CD4-positive, CD25-positive, alpha-beta regulatory T cell (primary cell): ENCODE measurements around the gene DPYSL4. TPM values are rescaled to one million over a fixed set of nuclear protein-coding genes. Genes with fewer than 3 reads are reported as not detected.

Experiments
- ATAC-seq, 2 donors: fragments of 150-1000 bp; cut with Tn5 transposase; one replicate each; pipeline ENCODE4 v1.10.0; 2021; ENCODE audit warnings: low read depth in 2 of 2, moderate number of reproducible peaks in 2 of 2, moderate library complexity in 1 of 2
- DNase-seq, 3 donors: peaks; one replicate each; pipeline versions ENCODE4 v3.0.0 to v3.0.0-alpha.2; 2012 to 2022; ENCODE audit warnings: mixed read lengths in 1 of 3
- H3K27ac ChIP-seq: one replicate; pipeline ENCODE4 v1.7.0; 2013; ENCODE audit warnings: mild to moderate bottlenecking, low read length; ENCODE audit not compliant: insufficient read depth, poor library complexity, severe bottlenecking
- H3K27me3 ChIP-seq: one replicate; pipeline ENCODE4 v1.7.0; 2013; ENCODE audit warnings: low read length; ENCODE audit not compliant: control insufficient read depth, insufficient read depth
- H3K36me3 ChIP-seq: one replicate; pipeline ENCODE4 v1.7.0; 2013; ENCODE audit warnings: mild to moderate bottlenecking, low read length, moderate library complexity; ENCODE audit not compliant: control insufficient read depth, insufficient read depth
- H3K4me1 ChIP-seq: 2 replicates; pipeline ENCODE4 v1.7.0; 2013; ENCODE audit warnings: mild to moderate bottlenecking, low read length; ENCODE audit not compliant: insufficient read depth, control insufficient read depth, poor library complexity, severe bottlenecking
- H3K4me3 ChIP-seq: one replicate; pipeline ENCODE4 v1.7.0; 2013; ENCODE audit warnings: low read depth, mild to moderate bottlenecking, low read length, moderate library complexity
- H3K9me3 ChIP-seq, 2 experiments: 1 replicate in 1 of 2; 2 replicates in 1 of 2; pipeline ENCODE4 v1.7.0; 2013; ENCODE audit warnings: low read length in 2 of 2, mild to moderate bottlenecking in 1 of 2, moderate library complexity in 1 of 2; ENCODE audit not compliant: control insufficient read depth in 2 of 2
- H3K27ac Mint-ChIP-seq, 3 donors: one replicate each; pipeline ENCODE4 v1.8.0; 2020 to 2022; ENCODE audit warnings: mild to moderate bottlenecking in 3 of 3, mixed read lengths in 3 of 3, moderate library complexity in 2 of 3
- H3K27me3 Mint-ChIP-seq: one replicate; pipeline ENCODE4 v1.8.0; 2022; ENCODE audit warnings: mild to moderate bottlenecking, mixed read lengths
- H3K36me3 Mint-ChIP-seq: one replicate; pipeline ENCODE4 v1.8.0; 2020; ENCODE audit warnings: mixed read lengths
- H3K4me1 Mint-ChIP-seq, 4 donors: one replicate each; pipeline ENCODE4 v1.8.0; 2020 to 2022; ENCODE audit warnings: mixed read lengths in 4 of 4, mild to moderate bottlenecking in 1 of 4
- H3K4me3 Mint-ChIP-seq, 4 donors: one replicate each; pipeline ENCODE4 v1.8.0; 2020 to 2022; ENCODE audit warnings: mild to moderate bottlenecking in 4 of 4, mixed read lengths in 4 of 4, moderate library complexity in 3 of 4
- H3K9me3 Mint-ChIP-seq, 7 donors: one replicate each; pipeline ENCODE4 v1.8.0; 2020 to 2022; ENCODE audit warnings: mixed read lengths in 7 of 7, mild to moderate bottlenecking in 3 of 7, moderate library complexity in 2 of 7
- polyA plus RNA-seq, 4 donors: library from polyadenylated mRNA; unstranded; fragments of 300-500 nt; fragmentation: Illumina TruSeq; gene quantifications; one replicate each; pipeline ENCODE4 v1.2.3, GENCODE V29; 2021
- total RNA-seq: library from RNA; stranded (reverse); gene quantifications from one replicate; pipeline ENCODE4 v1.2.3, GENCODE V29; 2022

The DPYSL4 gene
- total and polyA plus RNA-seq, 5 donors from 2014 or later, result 1.2 to 1.9 TPM; not detected in 3

GRCh38 chr10:132173185-132173584 is 13.6 kb upstream of the DPYSL4 start:
- Histone ChIP-seq H3K27ac (no peak overlapping the region), H3K27me3 (peaks cover 7% of the 10 kb centered on the region), H3K4me1 (no peaks in the 10 kb centered on the region), H3K36me3 (no peaks in the 10 kb centered on the region), H3K9me3 (no peaks in the 10 kb centered on the region), H3K4me3 (no peak overlapping the region)
- Mint-ChIP-seq H3K36me3 (no peaks in the 10 kb centered on the region), H3K27ac (no peak overlapping the region), H3K4me3 (no peak overlapping the region), H3K4me1 (peaks cover 0 to 3% (median 0%) of the 10 kb centered on the region in 4 donors), H3K9me3 (peaks cover 0 to 6% (median 0%) of the 10 kb centered on the region in 7 donors), H3K27me3 (peaks cover 4% of the 10 kb centered on the region)
- DNase-seq (no peak), ATAC-seq (no peak)

GRCh38 chr10:132174237-132174636 is 12.5 kb upstream of the DPYSL4 start:
- Histone ChIP-seq H3K27me3 (peaks cover 7% of the 10 kb centered on the region), H3K9me3 (no peaks in the 10 kb centered on the region), H3K4me1 (no peaks in the 10 kb centered on the region), H3K36me3 (no peaks in the 10 kb centered on the region), H3K4me3 (no peak overlapping the region), H3K27ac (no peak overlapping the region)
- H3K9me3 Mint-ChIP-seq, result peaks cover 0 to 6% (median 0%) of the 10 kb centered on the region in 7 donors
- no peak overlapping the region for H3K27ac Mint-ChIP-seq
- H3K4me1 Mint-ChIP-seq, result peaks cover 0 to 3% (median 0%) of the 10 kb centered on the region in 4 donors
- H3K4me3 Mint-ChIP-seq, result no peak overlapping the region
- ATAC-seq (no peak), DNase-seq (no peak)
- no peaks in the 10 kb centered on the region for H3K36me3 Mint-ChIP-seq
- H3K27me3 Mint-ChIP-seq, result peaks cover 4% of the 10 kb centered on the region

GRCh38 chr10:132175408-132175807 is 11.3 kb upstream of the DPYSL4 start:
- no peak overlapping the region for H3K27ac ChIP-seq
- Mint-ChIP-seq H3K36me3 (no peaks in the 10 kb centered on the region), H3K4me1 (peaks cover 0 to 3% (median 0%) of the 10 kb centered on the region in 4 donors), H3K27me3 (peaks cover 4% of the 10 kb centered on the region), H3K9me3 (peaks cover 0 to 6% (median 0%) of the 10 kb centered on the region in 7 donors), H3K27ac (no peak overlapping the region), H3K4me3 (no peak overlapping the region)
- H3K36me3 ChIP-seq, result no peaks in the 10 kb centered on the region
- no peaks in the 10 kb centered on the region for H3K4me1 ChIP-seq
- no peak overlapping the region for H3K4me3 ChIP-seq
- ATAC-seq, result no peak
- DNase-seq, result no peak
- no peaks in the 10 kb centered on the region for H3K9me3 ChIP-seq
- H3K27me3 ChIP-seq, result peaks cover 7% of the 10 kb centered on the region

- Histone ChIP-seq H3K27ac (no peak overlapping the region), H3K36me3 (no peaks in the 10 kb centered on the region), H3K27me3 (peaks cover 7% of the 10 kb centered on the region), H3K4me1 (no peaks in the 10 kb centered on the region), H3K9me3 (no peaks in the 10 kb centered on the region), H3K4me3 (no peak overlapping the region)
- H3K9me3 Mint-ChIP-seq, result peaks cover 0 to 6% (median 0%) of the 10 kb centered on the region in 7 donors
- DNase-seq, result no peak
- peaks cover 4% of the 10 kb centered on the region for H3K27me3 Mint-ChIP-seq
- H3K4me3 Mint-ChIP-seq, result no peak overlapping the region
- H3K36me3 Mint-ChIP-seq, result no peaks in the 10 kb centered on the region
- H3K27ac Mint-ChIP-seq, result peak overlapping the region in 1 of 3 donors; percentile 44
- ATAC-seq, result no peak
- H3K4me1 Mint-ChIP-seq, result peaks cover 0 to 3% (median 0%) of the 10 kb centered on the region in 4 donors
These were observed 10.7 kb upstream of the DPYSL4 start for GRCh38 chr10:132175907-132176581.

- Mint-ChIP-seq H3K9me3 (peaks cover 0 to 6% (median 0%) of the 10 kb centered on the region in 7 donors), H3K27me3 (peaks cover 4% of the 10 kb centered on the region), H3K27ac (peak overlapping the region in 1 of 3 donors; percentile 44), H3K4me3 (no peak overlapping the region), H3K36me3 (no peaks in the 10 kb centered on the region), H3K4me1 (peaks cover 0 to 3% (median 0%) of the 10 kb centered on the region in 4 donors)
- Histone ChIP-seq H3K9me3 (no peaks in the 10 kb centered on the region), H3K4me1 (no peaks in the 10 kb centered on the region), H3K4me3 (no peak overlapping the region), H3K27ac (no peak overlapping the region), H3K27me3 (peaks cover 7% of the 10 kb centered on the region), H3K36me3 (no peaks in the 10 kb centered on the region)
- ATAC-seq (no peak), DNase-seq (no peak)
These were observed 9.9 kb upstream of the DPYSL4 start for GRCh38 chr10:132176623-132177500.

- peaks cover 0 to 6% (median 0%) of the 10 kb centered on the region in 7 donors for H3K9me3 Mint-ChIP-seq
- Histone ChIP-seq H3K36me3 (no peaks in the 10 kb centered on the region), H3K4me3 (no peak overlapping the region), H3K4me1 (no peaks in the 10 kb centered on the region), H3K9me3 (no peaks in the 10 kb centered on the region), H3K27ac (no peak overlapping the region), H3K27me3 (peaks cover 7% of the 10 kb centered on the region)
- H3K4me1 Mint-ChIP-seq, result peaks cover 0 to 3% (median 0%) of the 10 kb centered on the region in 4 donors
- no peak for ATAC-seq
- no peaks in the 10 kb centered on the region for H3K36me3 Mint-ChIP-seq
- H3K27ac Mint-ChIP-seq, result peak overlapping the region in 1 of 3 donors; percentile 36
- peaks cover 3% of the 10 kb centered on the region for H3K27me3 Mint-ChIP-seq
- no peak for DNase-seq
- H3K4me3 Mint-ChIP-seq, result no peak overlapping the region
These were observed 8.7 kb upstream of the DPYSL4 start for GRCh38 chr10:132178046-132178445.

- Mint-ChIP-seq H3K36me3 (no peaks in the 10 kb centered on the region), H3K27me3 (peaks cover 4% of the 10 kb centered on the region), H3K27ac (no peak overlapping the region), H3K4me3 (no peak overlapping the region), H3K4me1 (no peaks in the 10 kb centered on the region), H3K9me3 (peaks cover 0 to 5% (median 0%) of the 10 kb centered on the region in 7 donors)
- H3K4me1 ChIP-seq, result no peaks in the 10 kb centered on the region
- peaks cover 7% of the 10 kb centered on the region for H3K27me3 ChIP-seq
- no peak for ATAC-seq
- no peaks in the 10 kb centered on the region for H3K36me3 ChIP-seq
- H3K27ac ChIP-seq, result no peak overlapping the region
- DNase-seq, result no peak
- H3K4me3 ChIP-seq, result no peak overlapping the region
- no peaks in the 10 kb centered on the region for H3K9me3 ChIP-seq
These were observed 7.8 kb upstream of the DPYSL4 start for GRCh38 chr10:132178672-132179545.
